OCI-LY3 (cell line): ENCODE results near the gene ICAM1.
"Not testable (repeated sequence)": the region's sequence is repeated elsewhere in the genome, so short reads cannot be mapped to it uniquely, and the experiment has no call there.

ENCODE experiments used
- H2AFZ ChIP-seq: fragments of 200-600, 300-600 bp; shearing (Covaris generic); 2 replicates; pipeline ENCODE4 v1.6.0; 2014; ENCODE audit warnings: antibody characterized with exemption, low read depth, low read length
- H3K27ac ChIP-seq: fragments of 200-600, 300-600 bp; sonication (generic); 2 replicates; pipeline ENCODE4 v1.5.1; 2014; ENCODE audit warnings: mild to moderate bottlenecking, low read length, moderate library complexity, mixed read lengths
- H3K27me3 ChIP-seq: fragments of 200-600, 300-600 bp; sonication (generic); 2 replicates; pipeline ENCODE4 v1.6.1; 2014; ENCODE audit warnings: low read depth, low read length, mixed read lengths
- H3K36me3 ChIP-seq: fragments of 200-600, 300-600 bp; sonication (generic); replicated peaks from 2 replicates; pipeline ENCODE3; 2014; ENCODE audit warnings: low read depth, low read length, mixed read lengths
- H3K4me1 ChIP-seq: fragments of 300-600, 200-600 bp; sonication (generic); 2 replicates; pipeline ENCODE4 v1.6.1; 2014; ENCODE audit warnings: low read length, mixed read lengths
- H3K4me2 ChIP-seq: fragments of 200-600, 300-600 bp; sonication (generic); 2 replicates; pipeline ENCODE4 v1.6.1; 2014; ENCODE audit warnings: low read length, mixed read lengths
- H3K4me3 ChIP-seq: fragments of 300-600, 200-600 bp; sonication (generic); 2 replicates; pipeline ENCODE4 v1.5.1; 2014; ENCODE audit warnings: antibody characterized with exemption, mild to moderate bottlenecking, low read length, moderate library complexity
- H3K79me2 ChIP-seq: fragments of 300-600, 200-600 bp; shearing (Covaris generic); 2 replicates; pipeline ENCODE4 v1.6.1; 2014; ENCODE audit warnings: mild to moderate bottlenecking, low read length, mixed read lengths
- H3K9ac ChIP-seq: fragments of 300-600, 200-600 bp; shearing (Covaris generic); 2 replicates; pipeline ENCODE4 v1.6.0; 2014; ENCODE audit warnings: mild to moderate bottlenecking, low read length, moderate library complexity
- H3K9me3 ChIP-seq: fragments of 200-600, 300-600 bp; shearing (Covaris generic); 2 replicates; pipeline ENCODE4 v1.6.1; 2014; ENCODE audit warnings: low read length, mixed read lengths; ENCODE audit not compliant: insufficient read depth
- H4K20me1 ChIP-seq: fragments of 200-600, 300-600 bp; sonication (generic); 2 replicates; pipeline ENCODE4 v1.6.1; 2016; ENCODE audit warnings: low read length, mixed read lengths; ENCODE audit not compliant: insufficient read depth
- CTCF ChIP-seq: fragments of 200-600, 300-600 bp; sonication (generic); IDR thresholded peaks from 2 replicates; pipeline ENCODE4 v1.5.1; 2014; ENCODE audit warnings: antibody characterized with exemption, low read length, low read depth
- EZH2phosphoT487 ChIP-seq: fragments of 200-600 bp; shearing (Covaris generic); IDR thresholded peaks from 2 replicates; pipeline ENCODE4 v1.6.1; 2018; ENCODE audit warnings: antibody characterized with exemption, mixed run types, low read depth

The ICAM1 gene

GRCh38 chr19:10233946-10234345, 37.0 kb upstream of the ICAM1 start:
- Histone ChIP-seq H3K79me2 (peaks cover 16% of the 10 kb centered on the region), H4K20me1 (no peaks in the 10 kb centered on the region; the same call in 1 of the 2 replicates), H3K36me3 (no peaks in the 10 kb centered on the region), H3K4me1 (peaks cover 62% of the 10 kb centered on the region), H3K27ac (no peak overlapping the region), H3K9me3 (no peaks in the 10 kb centered on the region), H3K27me3 (no peaks in the 10 kb centered on the region), H3K4me2 (no peak overlapping the region), H3K9ac (no peak overlapping the region), H2AFZ (no peak overlapping the region), H3K4me3 (no peak overlapping the region)
- TF ChIP-seq CTCF: no peak
- no peak for TF ChIP-seq EZH2phosphoT487

DNA sequence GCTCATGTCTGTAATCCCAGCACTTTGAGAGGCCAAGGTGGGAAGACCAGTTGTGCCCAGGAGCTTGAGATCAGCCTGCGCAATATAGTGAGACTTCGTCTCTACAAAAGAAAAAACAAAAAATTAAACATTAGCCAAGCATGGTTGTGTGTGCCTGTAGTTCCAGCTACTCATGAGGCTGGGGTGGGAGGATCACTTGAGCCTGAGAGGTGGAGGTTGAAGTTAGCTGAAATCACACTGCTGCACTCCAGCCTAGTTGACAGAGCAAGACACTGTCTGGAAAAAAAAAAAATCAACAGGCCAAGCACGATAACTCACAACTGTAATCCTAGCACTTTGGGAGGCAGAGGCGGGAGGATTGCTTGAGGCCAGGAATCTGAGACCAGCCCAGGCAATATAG, 35.9 kb upstream of the ICAM1 start:
- Histone ChIP-seq H3K79me2 (peaks cover 9% of the 10 kb centered on the region), H3K4me3 (no peak overlapping the region), H4K20me1 (no peaks in the 10 kb centered on the region), H3K27me3 (no peaks in the 10 kb centered on the region), H3K4me2 (no peak overlapping the region; the same call in 1 of the 2 replicates), H3K9me3 (no peaks in the 10 kb centered on the region), H2AFZ (no peak overlapping the region), H3K4me1 (peaks cover 60% of the 10 kb centered on the region), H3K36me3 (no peaks in the 10 kb centered on the region), H3K27ac (no peak overlapping the region), H3K9ac (no peak overlapping the region)
- no peak for TF ChIP-seq CTCF

GRCh38 chr19:10235409-10235808, 35.5 kb upstream of the ICAM1 start:
- H3K9me3 ChIP-seq, H2AFZ ChIP-seq, H3K27me3 ChIP-seq, H3K36me3 ChIP-seq, H4K20me1 ChIP-seq, H3K79me2 ChIP-seq: not testable (repeated sequence)
- Histone ChIP-seq H3K4me3 (peak overlapping the region; percentile 80), H3K9ac (peak overlapping the region; percentile 90; the same call in 1 of the 2 replicates), H3K4me1 (peaks cover 63% of the 10 kb centered on the region), H3K4me2 (peak overlapping the region; percentile 95), H3K27ac (peak overlapping the region; percentile 85)

GRCh38 chr19:10237702-10238101, 33.2 kb upstream of the ICAM1 start:
- Histone ChIP-seq H3K9ac (no peak overlapping the region), H3K9me3 (no peaks in the 10 kb centered on the region), H3K27ac (no peak overlapping the region), H3K4me2 (no peak overlapping the region), H2AFZ (no peak overlapping the region), H3K27me3 (no peaks in the 10 kb centered on the region), H3K4me3 (no peak overlapping the region), H3K79me2 (no peaks in the 10 kb centered on the region), H4K20me1 (no peaks in the 10 kb centered on the region), H3K4me1 (peaks cover 61% of the 10 kb centered on the region), H3K36me3 (no peaks in the 10 kb centered on the region)
- TF ChIP-seq CTCF: no peak
- TF ChIP-seq EZH2phosphoT487: no peak
